Activated CD8-positive, alpha-beta memory T cell treated with anti-CD3 and anti-CD28 coated beads, Interleukin-2, amount 50 U/mL, for 1 hour (primary cell): ENCODE data around the gene ENPEP.

Experiments used
- DNase-seq: peaks from one replicate; pipeline ENCODE4 v3.0.0-alpha.2; 2020; ENCODE audit errors: extremely low read depth

Gene ENPEP

GRCh38 chr4:110602061-110602460, 126.1 kb downstream of the ENPEP start:
- no peak for DNase-seq

- DNase-seq: no peak
Observed at GRCh38 chr4:110605077-110605476, 129.1 kb downstream of the ENPEP start.

DNA sequence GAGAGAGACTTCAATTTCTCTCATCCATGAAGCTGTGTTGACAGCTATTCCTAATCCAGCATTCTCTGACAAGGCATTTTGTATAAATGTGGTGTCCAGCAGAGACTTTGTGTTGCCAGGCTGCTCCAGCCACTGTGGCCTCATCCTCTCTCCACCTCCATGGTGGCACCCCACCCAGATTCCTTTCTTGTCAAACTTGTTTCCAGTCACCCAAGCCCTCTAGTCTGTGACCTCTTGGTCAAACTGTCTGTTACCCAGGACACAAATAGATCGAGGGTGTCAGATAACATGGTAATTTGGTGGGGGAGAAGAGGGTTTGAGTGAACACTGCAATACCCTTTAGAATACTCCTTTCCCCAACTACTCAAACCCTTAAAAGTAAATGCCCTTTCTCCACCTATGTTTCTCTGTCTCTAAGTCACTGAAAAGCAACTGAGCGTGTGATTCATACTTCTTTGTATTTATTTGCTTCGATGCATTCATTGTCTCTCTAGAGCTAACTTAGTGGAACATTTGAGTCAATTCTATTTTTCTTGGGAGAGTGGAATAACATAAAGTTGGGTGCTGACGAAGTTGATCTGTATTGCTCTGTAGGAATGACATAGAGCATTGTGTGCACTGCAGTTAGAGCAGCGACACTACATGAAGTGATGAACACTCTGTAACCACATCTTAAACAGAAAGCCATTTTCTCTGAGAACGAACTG, 133.2 kb downstream of the ENPEP start:
- no peak for DNase-seq

DNA sequence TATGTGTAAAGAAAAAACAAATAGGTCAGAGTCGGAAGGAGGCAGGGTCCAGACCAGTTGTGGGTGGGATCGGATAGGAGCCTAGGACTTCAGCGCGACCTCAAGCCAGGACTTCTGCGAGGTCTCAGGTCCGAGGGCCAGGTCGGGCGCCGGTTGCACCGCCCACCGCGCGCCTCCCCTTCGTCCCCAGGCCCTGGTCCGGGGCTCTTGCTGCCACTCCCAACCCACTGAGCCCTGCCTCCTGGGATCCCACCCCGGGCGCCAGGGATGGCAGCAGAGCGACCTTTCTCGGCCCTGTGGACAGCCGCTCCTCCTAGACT, 134.6 kb downstream of the ENPEP start:
- no peak for DNase-seq

DNA sequence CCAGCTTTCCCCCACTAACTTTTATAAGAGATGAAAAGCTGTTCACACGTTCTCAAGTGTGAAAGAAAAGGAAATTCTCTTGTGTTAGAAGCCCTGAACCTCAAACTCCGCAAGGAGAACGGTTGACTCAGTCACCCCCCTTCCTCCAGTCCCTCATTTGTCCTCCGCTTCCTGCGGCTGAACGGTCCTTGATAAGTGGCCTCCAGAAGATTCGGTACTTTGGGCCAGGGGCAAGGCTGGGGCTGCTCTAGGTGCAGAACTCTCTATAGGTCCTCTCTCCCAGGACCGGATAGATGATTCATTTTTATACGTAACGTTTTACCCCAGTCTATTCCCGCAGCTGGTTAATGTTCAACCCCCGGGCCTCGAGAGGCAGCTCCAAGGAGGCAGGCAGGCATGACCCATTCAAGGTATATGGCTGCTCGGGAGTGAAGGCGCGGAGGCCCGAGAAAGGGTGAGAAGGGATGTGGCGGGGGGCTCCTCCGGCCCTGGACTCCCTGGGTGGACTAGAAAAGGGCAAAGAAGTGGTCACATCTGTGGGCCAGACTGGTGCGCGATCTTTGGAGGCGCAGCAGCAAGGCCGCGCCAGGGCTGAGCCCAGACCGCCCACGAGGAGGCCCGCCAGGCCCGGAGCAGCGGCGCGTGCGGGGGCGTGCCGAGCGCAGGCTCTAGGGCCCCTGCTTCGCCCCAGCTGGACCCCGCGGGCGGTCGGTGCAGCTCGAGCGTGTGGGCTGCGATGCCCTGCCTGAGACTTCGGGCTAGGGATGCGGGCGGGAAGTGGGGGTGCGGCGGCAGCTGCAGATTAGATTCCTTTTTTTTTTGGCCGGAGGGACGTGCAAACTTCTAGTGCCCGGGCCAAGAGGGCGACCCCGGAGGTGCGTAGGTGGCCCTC, 135.2 kb downstream of the ENPEP start:
- DNase-seq: no peak

- no peak for DNase-seq
Observed at GRCh38 chr4:110611968-110612447, 136.1 kb downstream of the ENPEP start.

DNA sequence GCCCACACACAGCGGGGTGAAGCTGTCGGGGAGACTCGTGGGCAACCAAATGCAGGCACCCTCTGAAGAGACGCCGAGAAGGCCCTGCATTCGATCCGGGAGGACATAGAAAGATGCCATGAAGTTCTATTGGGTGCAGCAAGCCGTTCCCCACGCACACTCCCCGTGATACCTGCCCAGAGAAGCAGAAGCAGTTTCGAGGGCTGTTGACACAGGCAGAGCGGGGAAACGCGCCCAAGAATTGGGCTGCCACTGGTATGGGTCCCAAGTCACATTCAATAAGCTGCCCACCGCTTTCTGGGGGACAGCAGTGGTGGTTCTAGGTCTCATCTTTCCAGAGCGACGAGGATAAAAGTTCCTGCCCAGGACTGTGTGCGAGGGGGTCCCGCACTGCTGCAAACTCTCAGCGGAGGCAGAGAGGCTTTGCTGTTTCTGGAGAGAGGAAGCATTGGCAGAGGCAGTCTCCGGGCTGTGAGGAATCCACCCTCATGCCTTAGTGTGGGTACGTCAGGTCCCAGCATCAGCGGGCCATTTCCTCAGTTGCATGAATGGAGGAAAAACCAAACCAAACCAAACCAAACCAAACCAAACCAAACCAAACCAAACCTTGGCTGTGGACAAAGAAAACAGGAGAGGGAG, 136.8 kb downstream of the ENPEP start:
- DNase-seq: no peak

- no peak for DNase-seq
Observed at GRCh38 chr4:110613745-110614144, 137.8 kb downstream of the ENPEP start.

GRCh38 chr4:110614173-110614963, 138.4 kb downstream of the ENPEP start:
- no peak for DNase-seq
